GM19463 (cell line): ENCODE measurements around the gene PLD6.
"Not testable (repeated sequence)": the region's sequence is repeated elsewhere in the genome, so short reads cannot be mapped to it uniquely, and the experiment has no call there.

Experiments
- ATAC-seq: cut with Tn5 transposase; IDR thresholded peaks from one replicate; pipeline ENCODE4 v1.9.1; 2021; ENCODE audit warnings: mild to moderate bottlenecking, moderate library complexity; ENCODE audit not compliant: unreplicated experiment

PLD6 gene, protein sequence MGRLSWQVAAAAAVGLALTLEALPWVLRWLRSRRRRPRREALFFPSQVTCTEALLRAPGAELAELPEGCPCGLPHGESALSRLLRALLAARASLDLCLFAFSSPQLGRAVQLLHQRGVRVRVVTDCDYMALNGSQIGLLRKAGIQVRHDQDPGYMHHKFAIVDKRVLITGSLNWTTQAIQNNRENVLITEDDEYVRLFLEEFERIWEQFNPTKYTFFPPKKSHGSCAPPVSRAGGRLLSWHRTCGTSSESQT

DNA sequence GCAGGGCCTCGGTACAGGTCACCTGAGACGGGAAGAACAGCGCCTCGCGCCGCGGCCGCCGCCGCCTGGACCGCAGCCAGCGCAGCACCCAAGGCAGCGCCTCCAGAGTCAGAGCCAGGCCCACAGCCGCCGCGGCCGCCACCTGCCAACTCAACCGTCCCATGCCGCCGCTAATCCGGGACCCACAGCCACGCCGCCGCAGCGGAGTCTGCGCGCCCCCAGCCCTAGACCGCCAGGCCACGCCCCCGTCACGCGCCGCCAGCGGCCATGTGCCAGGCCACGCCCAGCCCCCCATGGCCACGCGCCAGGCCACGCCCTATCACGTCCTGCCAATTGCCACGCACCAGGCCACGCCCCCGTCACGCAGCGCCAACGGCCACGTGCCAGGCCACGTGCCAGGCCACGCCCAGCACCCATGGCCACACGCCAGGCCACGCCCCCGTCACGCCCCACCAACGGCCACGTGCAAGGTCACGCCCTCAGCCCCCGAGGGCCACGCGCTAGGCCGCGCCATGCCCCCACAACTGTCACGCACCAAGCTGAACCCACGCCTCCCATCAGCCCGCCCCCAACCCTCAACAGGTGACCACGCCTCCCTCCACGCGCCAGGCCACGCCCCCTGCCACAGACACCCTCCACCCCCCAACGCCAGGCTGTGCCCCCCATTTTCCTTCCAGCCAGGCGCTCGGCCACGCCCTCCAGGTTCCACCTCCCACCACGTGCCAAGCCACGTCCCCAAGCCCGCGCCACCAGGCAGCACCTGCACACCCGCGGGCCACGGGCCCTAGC lies at the start of gene PLD6:
PLD6 (minus strand) TSS at position 210 of the 789 bp plus-strand sequence; CDS start at position 163, 47 bp downstream.
- ATAC-seq: no peak

DNA sequence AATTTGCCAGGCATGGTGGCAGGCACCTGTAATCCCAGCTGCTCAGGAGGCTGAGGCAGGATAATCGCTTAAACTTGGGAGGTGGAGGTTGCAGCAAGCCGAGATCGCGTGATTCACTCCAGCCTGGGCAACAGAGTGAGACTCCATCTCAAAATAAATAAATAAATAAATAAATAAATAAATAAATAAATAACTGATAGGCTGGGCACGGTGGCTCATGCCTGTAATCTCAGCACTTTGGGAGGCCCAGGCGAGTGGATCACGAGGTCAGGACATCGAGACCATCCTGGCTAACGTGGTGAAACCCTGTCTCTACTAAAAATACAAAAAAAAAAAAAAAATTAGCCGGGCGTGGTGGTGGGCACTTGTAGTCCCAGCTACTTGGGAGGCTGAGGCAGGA lies 49.6 kb upstream of the PLD6 start:
- not testable (repeated sequence) for ATAC-seq

DNA sequence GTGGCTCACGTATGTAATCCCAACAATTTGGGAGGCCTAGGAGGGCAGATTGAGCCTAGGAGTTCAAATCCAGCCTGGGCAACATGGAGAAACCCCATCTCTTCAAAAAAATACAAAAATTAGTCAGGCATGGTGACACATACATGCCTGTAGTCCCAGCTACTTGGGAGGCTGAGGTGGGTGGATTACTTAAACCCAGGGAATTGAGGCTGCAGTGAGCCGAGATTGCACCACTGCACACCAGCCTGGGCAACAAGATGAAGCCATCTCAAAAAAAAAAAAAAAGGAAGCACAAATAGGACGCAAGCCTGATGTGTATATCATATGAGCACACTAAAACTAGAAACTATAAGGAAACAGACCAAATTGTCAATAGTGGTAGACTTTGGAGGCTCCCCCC lies 47.9 kb upstream of the PLD6 start:
- ATAC-seq: no peak

DNA sequence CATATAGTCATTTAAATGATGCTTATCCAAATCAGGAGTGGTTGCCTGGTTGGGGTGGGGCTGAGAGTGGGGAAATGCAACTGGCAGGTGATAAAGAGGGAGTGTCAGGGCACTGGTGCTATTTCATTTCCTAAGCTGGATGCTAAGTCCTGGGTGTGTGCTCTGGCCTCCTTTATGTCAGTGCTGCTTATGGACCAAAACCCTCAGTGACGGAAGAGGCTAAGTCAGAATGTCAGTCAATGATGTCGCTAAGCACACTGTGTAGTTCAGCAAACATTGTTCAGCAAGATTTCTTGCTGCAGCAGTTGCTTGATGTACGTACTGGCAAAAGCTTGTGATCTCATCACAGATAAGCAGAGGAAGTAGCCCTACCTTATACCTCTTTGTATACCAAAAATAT lies 47.3 kb upstream of the PLD6 start:
- ATAC-seq: no peak

DNA sequence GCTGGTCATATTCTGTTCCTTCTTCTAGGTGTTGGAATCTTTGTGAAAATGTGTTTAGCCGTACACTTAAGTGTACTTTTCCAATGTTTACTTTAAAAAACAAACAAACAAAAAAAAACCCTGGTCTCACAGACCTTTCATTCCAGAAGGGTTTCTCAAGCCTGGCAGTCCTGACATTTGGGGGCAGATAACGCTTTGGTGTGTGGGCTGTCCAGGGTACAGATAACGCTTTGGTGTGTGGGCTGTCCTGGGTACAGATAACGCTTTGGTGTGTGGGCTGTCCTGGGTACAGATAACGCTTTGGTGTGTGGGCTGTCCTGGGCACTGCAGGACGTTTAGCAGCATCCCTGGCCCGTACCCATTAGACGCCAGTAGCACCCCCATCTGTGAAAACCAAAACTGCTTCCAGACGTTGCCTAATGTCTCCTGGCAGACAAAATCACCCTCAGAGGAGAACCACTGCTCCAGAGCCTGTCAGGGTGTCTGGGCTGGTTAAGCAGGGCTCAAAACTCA lies 46.1 kb upstream of the PLD6 start:
- ATAC-seq: no peak

DNA sequence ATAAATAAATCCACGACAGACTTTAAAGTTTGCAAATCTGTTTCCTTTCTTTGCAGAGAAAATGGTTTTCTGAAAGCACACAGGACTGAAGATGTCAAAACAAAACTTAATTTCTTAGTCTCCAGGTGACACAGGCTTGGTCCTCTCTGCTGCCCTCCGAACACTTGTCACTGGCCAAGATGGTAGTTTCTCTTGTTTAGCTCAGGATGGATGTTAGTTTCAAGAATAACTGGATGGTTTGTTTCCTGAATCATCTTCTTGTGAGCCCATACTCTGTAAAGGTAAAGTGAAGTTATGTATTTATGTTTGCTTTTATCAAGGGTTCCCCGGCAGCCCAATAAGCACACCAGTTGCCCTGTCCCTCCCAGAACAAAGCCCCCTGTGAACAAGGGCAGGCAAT lies 40.7 kb upstream of the PLD6 start:
- no peak for ATAC-seq

DNA sequence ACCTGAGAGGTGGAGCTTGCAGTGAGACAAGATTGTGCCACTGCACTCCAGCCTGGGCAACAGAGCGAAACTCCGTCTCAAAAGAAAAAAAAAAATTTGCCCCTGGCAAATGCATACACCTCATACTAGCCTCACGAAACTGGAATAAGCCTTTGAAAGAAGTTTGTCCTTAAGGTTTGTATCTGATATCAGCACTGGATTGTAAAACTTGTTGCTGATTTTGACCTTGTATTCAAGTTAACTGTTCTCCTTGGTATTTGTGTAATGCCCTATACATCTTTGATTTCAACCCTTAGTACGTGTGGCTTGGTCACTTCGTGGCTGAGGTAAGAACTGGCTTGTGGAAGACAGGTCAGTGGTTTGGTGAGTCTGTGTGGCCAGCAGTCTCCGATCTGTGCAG lies 37.0 kb upstream of the PLD6 start:
- no peak for ATAC-seq

DNA sequence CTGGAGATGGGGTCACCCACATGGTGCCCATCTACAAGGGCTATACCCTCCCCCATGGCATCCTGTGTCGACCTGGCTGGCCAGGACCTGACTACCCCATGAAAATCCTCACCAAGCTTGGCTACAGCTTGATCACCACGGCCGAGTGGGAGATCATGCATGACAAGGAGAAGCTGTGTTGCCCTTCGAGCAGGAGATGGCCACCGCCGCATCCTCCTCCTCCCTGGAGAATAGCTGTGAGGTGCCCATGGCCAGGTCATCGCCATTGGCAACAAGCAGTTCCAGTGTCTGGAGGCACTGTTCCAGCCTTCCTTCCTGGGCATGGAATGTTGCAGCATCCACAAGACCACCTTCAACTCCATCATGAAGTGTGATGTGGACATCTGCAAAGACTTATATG lies 36.1 kb upstream of the PLD6 start:
- ATAC-seq: no peak

DNA sequence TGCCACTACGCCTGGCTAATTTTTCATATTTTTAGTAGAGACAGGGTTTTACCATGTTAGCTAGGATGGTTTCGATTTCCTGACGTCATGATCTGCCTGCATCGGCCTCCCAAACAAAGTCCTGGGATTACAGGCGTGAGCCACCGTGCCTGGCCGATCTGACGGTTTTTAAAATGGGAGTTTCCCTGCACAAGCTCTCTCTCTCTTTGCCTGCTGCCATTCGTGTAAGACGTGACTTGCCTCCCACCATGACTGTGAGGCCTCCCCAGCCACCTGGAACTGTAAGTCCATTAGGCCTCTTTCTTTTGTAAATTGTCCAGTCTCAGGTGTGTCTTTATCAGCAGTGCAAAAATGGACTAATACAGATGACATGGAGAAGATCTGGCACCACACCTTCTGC lies 35.5 kb upstream of the PLD6 start:
- no peak for ATAC-seq

DNA sequence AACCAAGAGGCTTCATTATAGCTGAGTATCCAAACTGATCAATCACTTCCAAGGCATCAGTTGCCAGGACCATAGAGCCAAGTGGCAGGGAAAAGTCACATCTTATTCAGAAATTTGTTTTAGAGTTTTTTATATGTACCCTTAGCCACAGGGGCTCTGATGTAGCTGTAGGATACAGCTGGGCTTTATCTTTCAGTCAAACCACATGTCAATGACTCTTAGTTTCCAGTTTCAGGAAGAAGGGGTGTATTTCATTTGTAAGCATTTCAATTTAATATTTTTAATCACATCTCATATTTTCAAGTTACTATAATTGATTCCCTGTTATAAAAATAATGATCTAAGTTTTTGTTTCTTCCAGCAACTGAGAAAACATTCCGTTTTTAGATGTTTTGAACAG lies 33.7 kb upstream of the PLD6 start:
- no peak for ATAC-seq

DNA sequence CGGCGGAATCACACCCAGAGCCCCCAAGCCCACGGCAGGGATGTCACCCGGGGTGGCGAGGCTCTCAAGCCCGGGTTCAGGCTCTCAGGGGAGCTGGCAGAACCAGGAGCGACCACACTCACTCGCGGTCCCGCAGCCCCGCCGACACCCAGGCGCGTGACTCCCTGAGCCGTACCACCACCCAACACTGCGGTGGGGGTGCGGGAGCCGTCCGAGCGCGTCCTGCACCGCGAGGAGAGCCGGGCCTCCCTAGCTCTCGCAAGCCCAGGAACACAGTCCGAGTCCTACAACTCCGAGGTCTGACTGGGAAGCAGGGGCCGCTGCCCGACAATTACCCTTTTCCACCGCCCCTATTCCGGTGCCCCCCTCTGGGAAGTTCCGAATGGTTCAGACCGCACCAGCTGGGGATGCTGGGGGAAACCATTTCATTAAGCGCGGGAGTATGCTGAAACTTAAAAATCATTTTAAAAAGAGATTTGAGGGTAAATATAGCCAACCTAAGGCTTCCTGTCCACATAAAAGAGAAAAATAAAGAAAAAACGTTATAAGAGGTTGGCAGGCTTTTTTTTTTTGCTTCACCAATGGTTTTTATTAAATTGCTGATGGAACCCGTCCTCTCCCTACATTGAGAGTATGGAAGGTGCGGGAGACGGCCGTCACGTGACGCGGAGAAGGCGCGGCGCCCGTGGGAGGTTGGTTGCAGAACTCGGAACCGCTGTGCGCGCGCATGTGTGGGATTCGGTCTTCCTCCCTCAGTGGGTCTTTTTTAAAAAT lies 31.1 kb upstream of the PLD6 start, which contains the start of gene FLCN:
FLCN (minus strand) TSS at position 143 of the 774 bp plus-strand sequence. CDS start 9,031 bp downstream, outside the sequence.
- peak; percentile 92 for ATAC-seq

DNA sequence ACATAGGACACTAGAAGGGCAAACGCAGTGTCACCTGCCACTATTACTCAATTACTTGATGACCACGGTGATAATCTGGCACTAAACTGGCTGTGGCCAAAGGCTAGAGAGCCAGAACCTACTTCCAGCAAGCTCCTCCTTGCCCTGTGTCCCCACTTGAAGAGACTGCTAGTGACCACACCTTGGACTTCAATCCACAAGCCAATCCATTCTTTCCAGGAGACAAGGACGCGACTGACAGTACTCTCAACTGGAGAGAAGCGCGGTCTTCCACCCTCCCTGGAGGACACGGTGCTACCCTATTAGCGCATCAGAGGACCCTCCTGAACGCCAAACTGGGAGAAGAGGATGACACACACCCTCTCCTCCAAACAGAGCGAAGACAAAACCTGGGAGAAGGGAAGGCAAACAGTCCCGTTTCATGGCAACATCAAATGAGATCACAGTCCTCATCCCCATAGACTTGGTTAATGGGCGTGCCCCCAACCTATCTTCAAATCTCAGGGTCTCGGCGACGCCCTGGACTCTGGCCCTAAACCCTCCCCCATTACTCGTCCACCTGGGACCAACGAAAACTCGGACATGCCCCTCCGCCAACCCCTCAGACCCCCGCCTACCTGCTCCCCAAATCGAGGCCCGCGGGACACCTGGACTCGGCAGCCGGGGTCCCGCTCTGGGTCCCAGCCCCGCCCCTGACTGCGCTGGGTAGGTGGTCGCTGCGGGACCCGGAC lies 30.3 kb upstream of the PLD6 start:
- peak; percentile 27 for ATAC-seq

DNA sequence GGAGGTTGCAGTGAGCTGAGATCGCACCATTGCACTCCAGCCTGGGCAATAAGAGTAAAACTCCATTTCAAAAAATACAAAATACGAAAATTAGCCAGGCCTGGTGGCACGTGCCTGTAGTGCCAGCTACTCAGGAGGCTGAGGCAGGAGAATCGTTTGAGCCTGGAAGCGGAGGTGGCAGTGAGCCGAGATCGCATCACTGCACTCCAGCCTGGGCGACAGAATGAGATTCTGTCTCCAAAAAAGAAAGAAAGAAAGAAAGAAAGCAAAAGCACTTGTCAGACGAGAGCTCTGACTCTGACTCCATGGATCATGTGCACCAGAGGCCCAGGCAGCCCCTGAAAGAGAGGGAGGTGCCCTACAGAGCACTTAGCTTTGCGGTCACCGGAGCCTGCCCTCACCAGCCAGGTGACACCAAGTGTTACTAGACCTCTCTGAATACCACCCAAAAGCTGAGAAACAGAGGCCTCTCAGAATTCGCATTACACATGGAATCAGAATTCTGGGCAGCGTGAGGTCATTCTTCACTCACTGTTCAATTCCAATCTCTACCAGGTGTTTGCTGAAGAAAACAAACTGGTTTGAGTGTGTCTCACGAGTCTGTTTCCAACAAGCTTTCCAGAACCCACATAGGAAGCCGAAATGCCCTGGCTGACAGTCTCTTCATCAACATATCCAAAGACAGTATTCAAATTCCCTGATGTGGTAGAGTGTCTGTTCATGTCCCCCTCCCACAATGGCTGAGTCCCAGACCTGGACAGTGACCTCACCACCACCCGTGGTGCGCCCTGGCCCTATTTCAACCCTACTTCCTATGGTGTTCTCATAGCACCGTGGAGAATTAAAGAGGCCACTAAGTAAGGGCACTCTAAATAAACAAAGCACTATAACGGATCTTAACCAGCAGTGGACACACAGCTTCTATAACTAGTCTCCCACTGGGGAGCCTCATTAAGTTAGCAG lies 29.4 kb upstream of the PLD6 start:
- no peak for ATAC-seq

DNA sequence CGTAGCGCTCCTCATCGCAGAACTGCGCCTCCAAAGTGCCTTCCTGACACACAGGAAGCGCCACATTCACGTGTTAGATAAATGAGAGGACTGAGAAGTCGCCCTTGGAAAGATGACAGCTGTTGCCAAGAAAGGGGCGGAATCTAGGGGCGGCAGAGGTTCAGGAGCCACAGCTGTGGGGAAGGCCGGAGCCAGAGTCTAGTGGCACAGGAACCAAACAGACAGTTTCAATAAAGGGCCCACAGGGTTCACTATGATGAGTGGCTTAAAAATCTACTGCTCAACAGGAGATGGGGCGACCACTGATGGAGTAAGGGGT lies 26.1 kb upstream of the PLD6 start:
- no peak for ATAC-seq

DNA sequence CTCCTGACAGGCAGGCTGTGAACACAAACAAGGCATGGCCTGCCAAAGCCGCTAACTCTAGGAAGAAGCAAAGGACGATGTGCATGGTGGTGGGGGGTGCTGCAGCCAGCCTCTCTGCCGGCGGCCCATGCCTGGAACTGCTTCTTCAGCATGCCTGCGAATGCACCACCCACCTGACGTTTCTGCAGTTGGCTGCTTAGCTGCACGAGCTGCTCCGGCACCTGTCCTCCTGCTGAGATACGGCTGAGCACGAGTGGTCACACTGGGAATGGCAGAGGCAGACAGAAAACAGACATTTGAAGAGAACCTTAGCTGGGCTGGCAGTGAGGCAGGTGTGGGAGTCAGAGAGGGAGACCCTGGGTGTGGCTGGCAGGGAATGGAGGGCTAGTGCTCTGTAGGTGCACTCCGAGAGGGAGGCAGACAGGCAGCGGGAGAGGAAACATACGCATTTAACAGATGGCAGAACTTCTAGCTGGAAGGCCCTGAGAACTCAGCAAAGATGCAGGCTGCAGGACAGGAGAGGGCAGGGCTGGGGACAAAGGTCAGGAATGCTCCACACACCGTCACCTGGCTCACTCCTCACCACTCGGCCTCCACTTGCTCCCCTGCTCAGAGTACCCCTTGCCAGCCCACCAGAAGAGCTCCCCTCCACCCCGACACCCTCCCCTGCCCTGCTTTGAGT lies 25.6 kb upstream of the PLD6 start:
- ATAC-seq: no peak

DNA sequence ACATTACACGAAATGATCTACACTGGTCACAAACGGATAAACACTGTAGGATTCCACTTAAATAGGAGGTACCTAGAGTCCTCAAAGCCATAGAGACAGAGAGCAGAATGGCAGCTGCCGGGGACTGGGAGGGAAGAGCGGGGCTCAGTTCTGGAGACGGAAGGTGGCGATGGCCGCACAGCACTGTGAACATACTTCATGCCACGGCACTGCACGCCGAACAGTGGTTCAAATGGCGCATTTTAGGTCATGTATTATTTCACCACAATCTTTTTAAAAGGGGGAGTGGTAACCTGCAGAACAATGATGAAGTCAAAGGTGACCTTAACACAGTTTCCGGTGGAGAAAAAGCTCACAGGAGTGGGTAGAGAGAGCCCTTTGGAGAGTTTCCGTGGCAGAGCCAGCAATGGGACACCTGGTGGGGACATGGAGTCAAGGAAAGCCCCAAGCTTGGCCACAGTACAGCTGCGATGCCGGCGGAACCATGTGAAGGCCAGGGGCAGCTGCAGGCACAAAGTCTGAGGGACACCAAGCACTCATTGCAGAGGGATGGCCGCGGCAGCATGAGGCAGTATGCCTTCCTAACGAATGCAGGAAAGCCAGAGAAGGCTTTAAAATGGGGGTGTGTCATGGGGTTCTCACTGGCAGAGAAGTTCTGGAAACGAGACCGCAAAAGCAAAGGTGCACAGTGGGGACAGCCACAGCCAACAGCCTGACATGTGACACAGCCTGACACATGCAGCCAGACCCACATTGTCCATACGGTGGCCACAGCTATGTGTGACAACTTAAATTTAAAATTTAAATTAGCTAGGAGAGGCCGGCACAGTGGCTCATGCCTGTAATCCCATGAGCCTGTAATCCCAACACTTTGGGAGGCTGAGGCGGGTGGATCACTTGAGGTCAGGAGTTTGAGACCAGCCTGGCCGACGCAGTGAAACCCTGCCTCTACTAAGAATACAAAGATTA lies 23.6 kb upstream of the PLD6 start:
- no peak for ATAC-seq

DNA sequence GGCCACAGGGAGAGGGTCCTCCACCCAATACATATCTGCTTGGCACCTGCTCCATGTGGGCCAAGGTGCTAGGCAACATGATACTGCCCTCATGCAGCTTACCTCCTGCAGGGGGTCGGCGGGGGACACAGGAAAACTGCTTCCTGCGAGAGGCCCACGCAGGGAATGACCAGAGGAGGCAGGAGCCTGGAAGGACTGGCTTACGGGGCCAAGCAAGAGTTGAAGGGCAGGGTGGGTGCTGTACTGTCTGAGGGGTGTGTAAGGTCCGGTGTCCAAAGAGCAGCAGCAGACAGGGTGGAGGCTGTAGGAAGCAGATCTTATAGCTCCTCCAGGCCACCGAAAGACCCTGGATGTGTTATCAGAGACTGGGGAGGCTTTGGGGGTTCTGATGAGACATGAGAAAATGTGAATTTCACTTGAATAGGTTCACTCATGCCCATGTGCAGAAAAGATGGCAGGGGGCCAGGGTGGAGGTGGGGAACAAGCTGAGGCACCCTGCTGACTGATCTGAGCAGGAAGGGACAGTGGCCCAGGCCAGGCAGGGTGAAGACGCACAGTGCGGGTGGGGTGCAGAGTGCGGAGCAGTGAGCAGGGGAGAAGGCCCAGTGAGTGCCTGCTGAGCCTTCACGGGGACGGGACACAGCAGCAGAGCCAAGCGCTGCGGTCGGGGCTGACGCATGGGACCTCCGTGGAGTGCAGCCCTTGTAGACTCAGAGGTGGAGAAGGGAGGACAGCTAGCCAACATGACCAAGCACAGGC lies 22.6 kb upstream of the PLD6 start:
- no peak for ATAC-seq
